Ovary (tissue), 3 donors: ENCODE measurements around the gene NCOR1.

Experiments used
- EP300 ChIP-seq: sonication (generic); formaldehyde crosslinking; IDR thresholded peaks from one replicate; pipeline ENCODE4 v1.6.1; 2017; ENCODE audit warnings: antibody characterized with exemption
- POLR2A ChIP-seq: fragments of 450-650 bp; IDR thresholded peaks from one replicate; pipeline ENCODE4 v1.6.1; 2017; ENCODE audit warnings: antibody characterized with exemption, mild to moderate bottlenecking, moderate library complexity
- TF ChIP-seq, protein P1 (sequence below), 3 donors: fragments of 450-650 bp in 2 of 3; fragments of 200-600 bp in 1 of 3; IDR thresholded peaks; one replicate each; pipeline versions ENCODE4 v1.5.1 to v1.8.0; 2016 to 2022; ENCODE audit warnings: antibody characterized with exemption in 3 of 3, mild to moderate bottlenecking in 1 of 3
- donor health status: DM: no; HTN: no; CAD: no.

DNA sequence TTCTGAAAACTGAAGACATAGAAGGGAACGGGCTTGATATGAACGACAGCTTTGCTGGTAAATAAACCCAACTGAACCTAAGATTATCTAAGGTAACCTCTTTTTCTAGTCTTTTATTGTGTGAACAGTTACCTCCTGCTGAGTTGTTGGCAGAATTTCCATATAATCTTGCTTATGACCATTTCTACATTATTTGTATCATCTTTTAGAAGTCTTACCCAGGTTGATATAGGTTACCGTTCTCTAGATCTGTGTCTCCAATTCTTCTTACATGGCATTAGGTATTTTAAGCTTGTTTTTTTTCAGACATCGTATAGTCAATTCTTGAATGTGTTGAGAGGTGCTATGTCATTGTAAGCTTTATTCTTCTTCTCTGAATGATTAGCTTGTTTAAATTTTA, 191.5 kb downstream of the NCOR1 start:
- TF ChIP-seq, protein P1, sequence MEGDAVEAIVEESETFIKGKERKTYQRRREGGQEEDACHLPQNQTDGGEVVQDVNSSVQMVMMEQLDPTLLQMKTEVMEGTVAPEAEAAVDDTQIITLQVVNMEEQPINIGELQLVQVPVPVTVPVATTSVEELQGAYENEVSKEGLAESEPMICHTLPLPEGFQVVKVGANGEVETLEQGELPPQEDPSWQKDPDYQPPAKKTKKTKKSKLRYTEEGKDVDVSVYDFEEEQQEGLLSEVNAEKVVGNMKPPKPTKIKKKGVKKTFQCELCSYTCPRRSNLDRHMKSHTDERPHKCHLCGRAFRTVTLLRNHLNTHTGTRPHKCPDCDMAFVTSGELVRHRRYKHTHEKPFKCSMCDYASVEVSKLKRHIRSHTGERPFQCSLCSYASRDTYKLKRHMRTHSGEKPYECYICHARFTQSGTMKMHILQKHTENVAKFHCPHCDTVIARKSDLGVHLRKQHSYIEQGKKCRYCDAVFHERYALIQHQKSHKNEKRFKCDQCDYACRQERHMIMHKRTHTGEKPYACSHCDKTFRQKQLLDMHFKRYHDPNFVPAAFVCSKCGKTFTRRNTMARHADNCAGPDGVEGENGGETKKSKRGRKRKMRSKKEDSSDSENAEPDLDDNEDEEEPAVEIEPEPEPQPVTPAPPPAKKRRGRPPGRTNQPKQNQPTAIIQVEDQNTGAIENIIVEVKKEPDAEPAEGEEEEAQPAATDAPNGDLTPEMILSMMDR (IDR thresholded peaks at IDR 0.05) = no peak
- TF ChIP-seq POLR2A = no peak
- no peak for TF ChIP-seq EP300
